ENCODE measurements around the gene LSAMP. TPM values are rescaled to one million over a fixed set of nuclear protein-coding genes. Genes with fewer than 3 reads are reported as not detected.

LSAMP gene
- total and polyA plus RNA-seq, 2 of the 8 experiments (the other 6 are each of a cell fraction or from before 2014, with no cell fraction given), result 1.8 to 5.7 TPM

DNA sequence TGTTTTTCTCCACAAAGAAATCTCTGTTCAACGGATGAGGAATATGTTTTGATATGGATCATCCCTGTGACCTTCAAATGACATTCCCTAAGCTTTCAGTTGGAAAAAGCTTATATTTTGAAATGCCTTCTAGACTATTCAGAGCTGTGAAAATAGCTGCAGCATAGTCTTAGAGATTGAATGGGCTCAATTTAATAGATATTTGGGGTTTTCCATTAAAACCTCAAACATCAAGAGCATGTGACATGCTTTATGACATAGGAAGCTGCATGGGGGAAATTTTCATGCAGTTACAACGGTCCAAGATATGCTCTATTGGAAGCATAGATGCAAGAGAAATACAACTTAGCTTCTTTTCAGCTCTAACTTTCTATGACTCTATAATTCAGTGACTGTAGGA, 102.8 kb downstream of the LSAMP start (continued):
- TF ChIP-seq, protein P1, sequence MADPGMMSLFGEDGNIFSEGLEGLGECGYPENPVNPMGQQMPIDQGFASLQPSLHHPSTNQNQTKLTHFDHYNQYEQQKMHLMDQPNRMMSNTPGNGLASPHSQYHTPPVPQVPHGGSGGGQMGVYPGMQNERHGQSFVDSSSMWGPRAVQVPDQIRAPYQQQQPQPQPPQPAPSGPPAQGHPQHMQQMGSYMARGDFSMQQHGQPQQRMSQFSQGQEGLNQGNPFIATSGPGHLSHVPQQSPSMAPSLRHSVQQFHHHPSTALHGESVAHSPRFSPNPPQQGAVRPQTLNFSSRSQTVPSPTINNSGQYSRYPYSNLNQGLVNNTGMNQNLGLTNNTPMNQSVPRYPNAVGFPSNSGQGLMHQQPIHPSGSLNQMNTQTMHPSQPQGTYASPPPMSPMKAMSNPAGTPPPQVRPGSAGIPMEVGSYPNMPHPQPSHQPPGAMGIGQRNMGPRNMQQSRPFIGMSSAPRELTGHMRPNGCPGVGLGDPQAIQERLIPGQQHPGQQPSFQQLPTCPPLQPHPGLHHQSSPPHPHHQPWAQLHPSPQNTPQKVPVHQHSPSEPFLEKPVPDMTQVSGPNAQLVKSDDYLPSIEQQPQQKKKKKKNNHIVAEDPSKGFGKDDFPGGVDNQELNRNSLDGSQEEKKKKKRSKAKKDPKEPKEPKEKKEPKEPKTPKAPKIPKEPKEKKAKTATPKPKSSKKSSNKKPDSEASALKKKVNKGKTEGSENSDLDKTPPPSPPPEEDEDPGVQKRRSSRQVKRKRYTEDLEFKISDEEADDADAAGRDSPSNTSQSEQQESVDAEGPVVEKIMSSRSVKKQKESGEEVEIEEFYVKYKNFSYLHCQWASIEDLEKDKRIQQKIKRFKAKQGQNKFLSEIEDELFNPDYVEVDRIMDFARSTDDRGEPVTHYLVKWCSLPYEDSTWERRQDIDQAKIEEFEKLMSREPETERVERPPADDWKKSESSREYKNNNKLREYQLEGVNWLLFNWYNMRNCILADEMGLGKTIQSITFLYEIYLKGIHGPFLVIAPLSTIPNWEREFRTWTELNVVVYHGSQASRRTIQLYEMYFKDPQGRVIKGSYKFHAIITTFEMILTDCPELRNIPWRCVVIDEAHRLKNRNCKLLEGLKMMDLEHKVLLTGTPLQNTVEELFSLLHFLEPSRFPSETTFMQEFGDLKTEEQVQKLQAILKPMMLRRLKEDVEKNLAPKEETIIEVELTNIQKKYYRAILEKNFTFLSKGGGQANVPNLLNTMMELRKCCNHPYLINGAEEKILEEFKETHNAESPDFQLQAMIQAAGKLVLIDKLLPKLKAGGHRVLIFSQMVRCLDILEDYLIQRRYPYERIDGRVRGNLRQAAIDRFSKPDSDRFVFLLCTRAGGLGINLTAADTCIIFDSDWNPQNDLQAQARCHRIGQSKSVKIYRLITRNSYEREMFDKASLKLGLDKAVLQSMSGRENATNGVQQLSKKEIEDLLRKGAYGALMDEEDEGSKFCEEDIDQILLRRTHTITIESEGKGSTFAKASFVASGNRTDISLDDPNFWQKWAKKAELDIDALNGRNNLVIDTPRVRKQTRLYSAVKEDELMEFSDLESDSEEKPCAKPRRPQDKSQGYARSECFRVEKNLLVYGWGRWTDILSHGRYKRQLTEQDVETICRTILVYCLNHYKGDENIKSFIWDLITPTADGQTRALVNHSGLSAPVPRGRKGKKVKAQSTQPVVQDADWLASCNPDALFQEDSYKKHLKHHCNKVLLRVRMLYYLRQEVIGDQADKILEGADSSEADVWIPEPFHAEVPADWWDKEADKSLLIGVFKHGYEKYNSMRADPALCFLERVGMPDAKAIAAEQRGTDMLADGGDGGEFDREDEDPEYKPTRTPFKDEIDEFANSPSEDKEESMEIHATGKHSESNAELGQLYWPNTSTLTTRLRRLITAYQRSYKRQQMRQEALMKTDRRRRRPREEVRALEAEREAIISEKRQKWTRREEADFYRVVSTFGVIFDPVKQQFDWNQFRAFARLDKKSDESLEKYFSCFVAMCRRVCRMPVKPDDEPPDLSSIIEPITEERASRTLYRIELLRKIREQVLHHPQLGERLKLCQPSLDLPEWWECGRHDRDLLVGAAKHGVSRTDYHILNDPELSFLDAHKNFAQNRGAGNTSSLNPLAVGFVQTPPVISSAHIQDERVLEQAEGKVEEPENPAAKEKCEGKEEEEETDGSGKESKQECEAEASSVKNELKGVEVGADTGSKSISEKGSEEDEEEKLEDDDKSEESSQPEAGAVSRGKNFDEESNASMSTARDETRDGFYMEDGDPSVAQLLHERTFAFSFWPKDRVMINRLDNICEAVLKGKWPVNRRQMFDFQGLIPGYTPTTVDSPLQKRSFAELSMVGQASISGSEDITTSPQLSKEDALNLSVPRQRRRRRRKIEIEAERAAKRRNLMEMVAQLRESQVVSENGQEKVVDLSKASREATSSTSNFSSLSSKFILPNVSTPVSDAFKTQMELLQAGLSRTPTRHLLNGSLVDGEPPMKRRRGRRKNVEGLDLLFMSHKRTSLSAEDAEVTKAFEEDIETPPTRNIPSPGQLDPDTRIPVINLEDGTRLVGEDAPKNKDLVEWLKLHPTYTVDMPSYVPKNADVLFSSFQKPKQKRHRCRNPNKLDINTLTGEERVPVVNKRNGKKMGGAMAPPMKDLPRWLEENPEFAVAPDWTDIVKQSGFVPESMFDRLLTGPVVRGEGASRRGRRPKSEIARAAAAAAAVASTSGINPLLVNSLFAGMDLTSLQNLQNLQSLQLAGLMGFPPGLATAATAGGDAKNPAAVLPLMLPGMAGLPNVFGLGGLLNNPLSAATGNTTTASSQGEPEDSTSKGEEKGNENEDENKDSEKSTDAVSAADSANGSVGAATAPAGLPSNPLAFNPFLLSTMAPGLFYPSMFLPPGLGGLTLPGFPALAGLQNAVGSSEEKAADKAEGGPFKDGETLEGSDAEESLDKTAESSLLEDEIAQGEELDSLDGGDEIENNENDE (IDR thresholded peaks at IDR 0.05; ENCODE audit: insufficient replicate concordance, low read length), result no peak
- TF ChIP-seq KDM1A (IDR thresholded peaks at IDR 0.05; ENCODE audit: borderline replicate concordance, low read length), result no peak
- TF ChIP-seq TAF7 (optimal IDR thresholded peaks at IDR 0.05; ENCODE audit: borderline replicate concordance, low read depth, low read length), result no peak
- no peak for TF ChIP-seq CHD2 (IDR thresholded peaks at IDR 0.05; ENCODE audit: low read length)
- no peak for TF ChIP-seq HDAC2 (IDR thresholded peaks at IDR 0.05; ENCODE audit: borderline replicate concordance in 1 of 2, low read depth in 2 of 2, low read length in 2 of 2)
- TF ChIP-seq RXRA (IDR thresholded peaks at IDR 0.05; ENCODE audit: insufficient read depth, low read depth, low read length), result no peak
- TF ChIP-seq POU5F1 (IDR thresholded peaks at IDR 0.05; ENCODE audit: low read depth, low read length), result no peak
- no peak for TF ChIP-seq BCL11A (IDR thresholded peaks at IDR 0.05; ENCODE audit: low read depth in 2 of 2, low read length in 2 of 2)
- no peak for TF ChIP-seq GTF2F1 (IDR thresholded peaks at IDR 0.05; ENCODE audit: borderline replicate concordance, low read depth, low read length)
- TF ChIP-seq RNF2 (IDR thresholded peaks at IDR 0.05; ENCODE audit: borderline replicate concordance, low read depth, low read length, missing control alignments, poor library complexity, severe bottlenecking), result no peak
- TF ChIP-seq TCF12 (IDR thresholded peaks at IDR 0.05; ENCODE audit: low read depth, low read length), result no peak
- no peak for TF ChIP-seq POLR2A (IDR thresholded peaks at IDR 0.05; ENCODE audit: control extremely low read depth in 1 of 2, low read depth in 2 of 2, low read length in 2 of 2)

Measured in H1 (cell line).